Ramos (cell line): ENCODE measurements around the gene LSM6.

Experiments used
- in situ Hi-C: fragments of 300-500 bp; cut with MboI; formaldehyde crosslinking; loops from one replicate; pipeline ENCODE4 v1.14.3; 2022; ENCODE audit warnings: low sequenced_read_pairs; ENCODE audit not compliant: unreplicated experiment

Gene LSM6

GRCh38 chr4:146183209-146183608 is 7.7 kb downstream of the LSM6 start:
- in situ Hi-C loops = no loop called here

GRCh38 chr4:146186041-146186440 is 10.5 kb downstream of the LSM6 start:
- in situ Hi-C loops = no loop called here

DNA sequence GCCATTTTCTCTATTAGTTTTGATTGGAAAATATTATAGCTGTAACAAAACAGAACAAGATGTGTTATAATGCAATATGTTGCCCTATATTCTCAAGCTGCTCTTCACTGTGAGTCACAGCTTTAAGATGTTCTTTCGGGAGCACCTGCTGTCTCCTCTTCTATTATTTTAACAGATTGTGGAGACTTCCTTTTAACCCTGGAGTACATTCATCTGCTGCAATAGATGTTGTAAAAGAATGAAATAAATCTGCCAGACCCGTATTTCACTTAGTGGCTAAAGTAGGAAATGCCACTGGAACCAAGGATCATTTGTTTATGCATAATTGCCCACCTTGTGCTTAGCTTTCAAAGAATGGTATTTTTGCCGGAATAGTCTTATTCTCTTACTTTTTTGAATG is 11.1 kb downstream of the LSM6 start:
- in situ Hi-C loops = no loop called here

DNA sequence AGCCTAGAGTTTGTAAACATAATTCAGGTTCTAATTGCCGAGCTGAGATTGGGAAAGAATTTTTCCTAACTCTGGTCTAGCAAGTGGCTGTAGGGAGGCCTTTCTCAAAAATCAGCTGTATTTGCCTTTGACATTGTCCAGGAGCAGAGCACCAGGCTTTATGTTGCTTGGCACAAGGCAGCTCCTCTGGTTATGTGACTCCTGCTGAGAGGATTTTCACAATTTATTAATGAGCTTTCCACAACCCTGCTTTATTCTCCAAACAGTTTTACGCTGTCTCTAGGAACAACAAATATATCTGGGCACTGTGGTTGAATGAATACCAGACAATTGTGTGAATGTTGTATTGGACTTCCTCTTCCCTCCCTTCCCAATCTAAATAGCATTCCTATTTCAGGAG is 14.9 kb downstream of the LSM6 start:
- in situ Hi-C loops = no loop called here

DNA sequence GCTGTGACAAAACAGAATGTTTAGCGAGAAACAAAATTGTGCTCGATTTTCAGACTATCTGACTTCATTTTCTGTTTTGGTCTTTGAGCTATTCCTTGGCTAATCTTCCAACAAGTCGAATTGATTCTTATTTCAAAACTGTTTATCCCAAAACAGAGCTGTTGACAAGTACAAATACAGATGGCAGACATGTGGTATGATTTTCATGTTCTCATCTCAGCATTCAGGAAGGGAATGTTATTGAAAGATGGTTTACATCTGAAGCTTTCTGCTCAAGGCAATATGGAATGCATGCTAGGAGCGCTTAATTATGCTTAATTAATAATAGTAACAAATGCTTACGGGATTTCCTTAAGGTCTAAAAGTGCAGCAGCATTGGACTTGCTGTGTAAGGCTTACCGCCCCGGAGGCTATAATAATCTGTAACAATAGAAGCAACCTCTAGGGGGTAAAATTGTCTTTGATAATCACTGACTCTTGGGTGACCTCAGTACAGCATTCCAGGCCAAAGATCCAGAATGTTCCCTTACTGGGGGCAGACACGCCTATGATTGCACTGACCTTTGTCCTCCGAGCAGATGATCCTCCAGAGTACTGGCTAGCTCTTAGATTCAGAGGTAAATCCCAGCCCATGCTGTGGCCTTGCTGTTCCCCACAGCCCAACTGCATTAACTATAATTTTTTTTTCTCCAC is 16.4 kb downstream of the LSM6 start:
- in situ Hi-C loops = no loop called here

DNA sequence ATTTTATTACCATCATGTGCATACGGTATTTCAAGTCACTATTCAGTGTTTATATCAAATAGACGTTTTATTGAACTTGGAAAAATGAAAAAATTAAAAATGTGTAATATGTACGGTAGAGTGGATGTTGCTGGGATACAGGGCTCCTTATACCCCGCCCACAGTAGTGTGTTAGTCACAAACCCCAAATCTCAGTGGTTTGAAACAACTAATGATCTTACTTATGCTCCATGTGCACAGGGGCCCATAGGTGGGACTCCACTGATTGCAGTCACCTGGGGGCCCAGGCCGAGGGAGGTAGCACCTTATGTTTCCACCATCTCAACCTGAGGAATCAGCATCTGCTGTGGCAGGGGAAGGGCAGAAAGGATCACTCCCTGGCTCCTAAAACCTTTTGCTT is 18.1 kb downstream of the LSM6 start:
- in situ Hi-C loops = no loop called here

- in situ Hi-C loops = no loop called here
These were observed 18.7 kb downstream of the LSM6 start for GRCh38 chr4:146194212-146194611.

GRCh38 chr4:146202665-146203064 is 27.1 kb downstream of the LSM6 start:
- in situ Hi-C loops = no loop called here

DNA sequence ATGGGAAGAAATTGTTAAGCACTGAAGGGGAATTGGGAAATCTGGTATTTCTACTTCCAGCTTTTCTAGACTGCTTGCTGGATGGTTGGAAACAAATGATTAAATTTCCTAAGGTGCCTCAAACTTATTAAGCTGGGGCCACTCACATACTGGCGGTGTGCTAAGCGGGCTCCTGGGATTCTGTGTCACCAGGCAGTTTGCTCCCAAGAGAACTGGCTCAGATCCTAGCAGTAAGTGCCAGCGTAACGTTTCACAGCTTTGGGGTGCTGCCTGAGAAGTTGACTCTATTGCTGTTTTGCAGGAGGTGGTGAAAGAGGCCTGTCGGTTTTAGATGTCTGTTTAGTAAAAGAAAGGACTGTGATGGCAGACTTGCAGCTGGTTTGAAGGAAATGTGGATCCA is 31.9 kb downstream of the LSM6 start:
- in situ Hi-C loops = no loop called here

DNA sequence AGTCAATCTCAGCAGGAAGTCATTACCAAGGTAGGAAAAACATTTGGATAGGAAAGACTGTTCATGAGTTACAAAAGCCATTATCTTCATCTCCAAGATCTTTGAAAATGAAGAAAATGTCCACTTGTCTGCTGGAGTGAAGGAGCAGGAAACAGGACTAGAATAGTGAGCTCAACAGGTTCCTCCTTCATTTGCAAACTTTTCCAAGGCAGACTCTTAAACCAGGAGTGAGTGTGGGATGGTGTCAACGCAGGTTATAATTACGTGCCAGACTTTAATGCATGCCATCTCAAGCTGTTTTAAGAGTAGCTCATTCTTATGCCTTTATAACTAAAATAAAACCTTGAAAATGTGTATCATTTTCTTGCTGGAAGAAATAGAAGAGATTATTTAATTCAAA is 35.4 kb downstream of the LSM6 start:
- in situ Hi-C loops = no loop called here

- in situ Hi-C loops = no loop called here
These were observed 35.9 kb downstream of the LSM6 start for GRCh38 chr4:146211440-146211839.

DNA sequence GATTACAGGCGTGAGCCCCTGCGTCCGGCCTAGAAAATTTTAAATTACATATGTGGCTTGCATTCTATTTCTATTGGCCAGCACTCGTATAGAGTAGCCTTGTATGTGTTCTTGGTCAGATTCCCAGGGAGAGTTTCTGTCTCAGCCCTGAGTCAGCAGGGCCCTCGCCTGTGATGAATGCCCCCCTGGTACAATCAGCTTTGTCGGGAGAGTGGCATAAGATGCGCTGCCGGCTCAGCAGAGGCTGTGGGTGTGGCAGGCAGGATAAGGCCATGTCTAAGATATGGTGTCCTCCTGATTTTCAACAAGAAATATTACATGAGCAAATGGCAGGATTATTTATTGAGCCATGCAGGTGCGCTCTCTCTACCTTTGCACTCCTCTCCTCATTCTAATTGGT is 37.3 kb downstream of the LSM6 start:
- in situ Hi-C loops = no loop called here

- in situ Hi-C loops = no loop called here
These were observed 38.7 kb downstream of the LSM6 start, which contains the start of gene REELD1 for GRCh38 chr4:146214238-146214637. TSS of gene REELD1 (plus strand) at chr4:146214538. CDS start at chr4:146216953, 2,415 bp downstream.

GRCh38 chr4:146222313-146222712 is 46.8 kb downstream of the LSM6 start:
- in situ Hi-C loops = no loop called here

DNA sequence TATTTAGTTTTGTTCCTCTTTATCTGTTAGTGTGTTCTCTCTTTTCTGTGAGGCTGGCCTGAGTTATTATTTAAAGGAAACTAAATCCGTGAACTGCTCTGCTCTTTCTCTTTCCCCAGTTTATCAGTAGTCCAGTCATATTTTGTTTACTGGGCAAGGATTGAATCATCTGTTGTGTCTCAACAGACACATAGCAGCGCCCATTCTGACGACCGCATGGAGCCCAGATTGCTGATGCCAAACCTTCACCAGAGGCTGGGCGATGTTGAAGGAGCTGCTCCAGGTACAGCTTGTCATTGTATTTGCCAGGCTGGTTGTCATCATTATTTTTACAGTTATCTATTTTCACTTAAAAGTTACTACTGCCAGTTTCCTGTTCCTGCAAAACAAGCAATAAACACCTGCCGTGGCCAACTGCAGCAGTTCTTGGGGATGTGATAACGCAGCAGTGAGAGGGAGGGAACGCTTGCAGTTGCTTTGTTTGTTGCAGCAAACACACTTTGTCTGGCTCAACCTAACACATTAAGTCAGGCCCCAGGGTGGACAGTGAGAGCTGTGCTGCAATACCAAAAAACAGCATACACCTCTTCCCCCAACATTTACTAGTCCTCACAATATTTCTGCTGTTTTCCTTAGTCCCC is 48.9 kb downstream of the LSM6 start:
- in situ Hi-C loops = no loop called here

- in situ Hi-C loops = no loop called here
These were observed 53.9 kb downstream of the LSM6 start for GRCh38 chr4:146229406-146229805.

DNA sequence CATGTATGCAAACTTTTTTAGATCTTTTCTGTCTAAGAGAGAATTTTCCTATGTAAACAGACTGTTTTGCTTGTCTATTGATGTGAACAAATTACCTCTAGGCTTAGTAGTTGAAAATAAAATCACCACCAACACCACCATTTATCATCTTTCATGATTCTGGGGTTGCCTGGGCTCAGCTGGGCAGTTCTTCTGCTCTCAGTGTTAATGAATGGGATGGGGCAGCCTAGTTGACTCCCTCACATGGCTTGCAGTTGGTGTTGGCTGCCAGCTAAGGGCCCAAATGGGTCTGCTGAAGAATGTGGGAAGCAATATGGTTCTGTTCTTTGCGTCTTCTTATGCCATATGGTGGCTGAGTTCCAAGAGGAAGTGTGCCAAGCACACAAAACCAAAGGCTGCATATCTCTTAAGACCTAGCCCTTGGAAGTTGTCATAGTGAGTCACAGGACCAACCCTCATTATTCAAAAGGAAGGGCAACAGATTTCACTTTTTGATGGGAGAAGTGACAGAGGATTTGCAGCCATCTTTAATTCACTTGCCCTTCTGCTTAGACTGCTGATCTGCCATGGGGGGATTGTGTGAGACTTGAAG is 56.7 kb downstream of the LSM6 start:
- in situ Hi-C loops = no loop called here

- in situ Hi-C loops = no loop called here
These were observed 60.2 kb downstream of the LSM6 start for GRCh38 chr4:146235654-146236177.

DNA sequence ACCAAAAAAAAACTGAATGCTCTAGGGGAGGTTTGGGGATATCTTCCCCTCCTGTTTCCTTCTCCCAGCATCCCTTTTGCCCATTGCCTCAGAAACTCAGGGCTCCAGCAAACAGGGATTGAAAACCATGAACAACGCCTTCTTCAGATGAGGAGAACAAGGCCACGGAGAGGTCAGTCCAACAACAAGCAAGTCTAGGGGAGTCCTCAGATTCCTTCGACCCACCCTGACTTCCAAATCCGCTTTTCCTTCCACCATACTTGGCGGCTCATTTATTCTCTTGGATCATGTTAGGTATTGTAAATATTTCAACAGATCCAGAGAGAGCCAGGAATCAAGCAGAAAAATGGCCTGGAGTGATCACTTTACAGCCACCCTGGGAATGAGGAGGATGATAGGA is 60.7 kb downstream of the LSM6 start:
- in situ Hi-C loops = no loop called here

DNA sequence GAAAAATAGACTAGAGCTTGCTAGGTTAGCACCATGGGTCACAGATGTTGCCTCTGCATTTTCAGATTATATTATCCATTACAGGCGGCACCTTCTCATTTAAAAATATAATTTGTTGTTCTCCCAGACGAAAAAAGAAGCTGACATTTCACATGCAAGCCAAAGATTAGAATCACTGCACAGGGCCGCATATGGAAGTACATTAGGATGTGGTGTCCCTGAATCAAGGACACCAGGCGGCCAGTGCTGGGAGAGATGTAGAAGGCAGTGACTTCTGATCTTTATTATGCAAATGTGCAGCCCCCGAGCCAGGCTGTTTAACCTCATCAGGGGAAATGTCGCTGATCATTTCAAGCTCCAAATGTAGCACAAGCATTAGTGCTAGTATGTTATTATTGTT is 61.6 kb downstream of the LSM6 start:
- in situ Hi-C loops = no loop called here

DNA sequence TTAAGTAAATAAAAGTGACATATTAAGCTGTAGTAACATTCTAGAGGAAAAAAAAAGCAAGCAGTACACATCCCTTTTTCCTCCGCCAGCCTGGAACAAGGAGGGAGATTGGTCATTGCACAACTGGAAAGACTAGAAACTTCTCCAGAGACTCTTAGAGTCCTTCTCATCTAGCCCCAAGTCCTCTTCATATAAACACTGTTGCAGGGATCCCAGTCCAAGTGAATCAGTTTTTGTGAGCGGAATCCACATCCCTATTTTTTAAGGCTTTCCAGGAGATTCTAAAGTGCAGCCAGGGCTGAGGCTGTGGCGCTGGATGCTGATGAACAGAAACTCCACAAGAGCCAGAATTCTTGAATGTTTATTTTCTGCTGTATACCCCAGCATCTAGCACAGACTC is 62.6 kb downstream of the LSM6 start:
- in situ Hi-C loops = no loop called here
